IMR-90 (cell line): Measurements from ENCODE around the gene ATP2B2. TPM values are rescaled to one million over a fixed set of nuclear protein-coding genes. Genes with fewer than 3 reads are reported as not detected.

Experiments used
- ATAC-seq: fragments of 200-7000 bp; cut with Tn5 transposase; 2 replicates; pipeline ENCODE4 v1.9.1; 2020; ENCODE audit warnings: low read depth, mild to moderate bottlenecking, moderate library complexity
- BruUV-seq: library from RNA; stranded (reverse); fragments of 400-500 nt; replicated peaks from 2 replicates; lab custom pipeline; 2021; lab: Mats Ljungman, UMichigan
- CTCF ChIA-PET: fragments of 300-600 bp; formaldehyde crosslinking; extraction: SDS; loops from one replicate; lab custom pipeline; 2021; ENCODE audit warnings: antibody characterized with exemption; lab: Yijun Ruan, JAX
- POLR2A ChIA-PET: fragments of 300-600 bp; sonication (Branson Sonifier 250); formaldehyde crosslinking; loops from one replicate; lab custom pipeline; 2022; ENCODE audit warnings: antibody characterized with exemption; ENCODE audit not compliant: unreplicated experiment; lab: Charles Lee
- DNase-seq: peaks from one replicate; pipeline ENCODE4 v3.0.0; 2013
- H2AFZ ChIP-seq: replicated peaks from 2 replicates; pipeline ENCODE3; 2013; ENCODE audit warnings: low read length, mild to moderate bottlenecking; ENCODE audit not compliant: poor library complexity
- H2AK5ac ChIP-seq: 2 replicates; pipeline ENCODE4 v1.6.1; 2013; ENCODE audit warnings: low read depth, low read length, inconsistent platforms
- H2AK9ac ChIP-seq: replicated peaks from 2 replicates; pipeline ENCODE3; 2013; ENCODE audit warnings: mild to moderate bottlenecking, low read depth, low read length, moderate library complexity; ENCODE audit not compliant: poor library complexity
- H2BK120ac ChIP-seq: 2 replicates; pipeline ENCODE4 v1.6.1; 2013; ENCODE audit warnings: low read depth, low read length, inconsistent platforms
- H2BK15ac ChIP-seq: 3 replicates; pipeline ENCODE4 v1.6.1; 2013; ENCODE audit warnings: low read depth, low read length, inconsistent platforms
- H2BK20ac ChIP-seq: 2 replicates; pipeline ENCODE4 v1.6.1; 2013; ENCODE audit warnings: low read depth, mild to moderate bottlenecking, inconsistent platforms, low read length, moderate library complexity
- H2BK5ac ChIP-seq: 2 replicates; pipeline ENCODE4 v1.6.1; 2013; ENCODE audit warnings: mild to moderate bottlenecking, low read depth, low read length, inconsistent platforms; ENCODE audit not compliant: poor library complexity, severe bottlenecking
- H3K14ac ChIP-seq: replicated peaks from 2 replicates; pipeline ENCODE4 v1.6.1; 2013; ENCODE audit warnings: low read depth, low read length, inconsistent platforms
- H3K18ac ChIP-seq: 2 replicates; pipeline ENCODE4 v1.6.1; 2013; ENCODE audit warnings: low read depth, low read length, control low read depth
- H3K23ac ChIP-seq: 2 replicates; pipeline ENCODE4 v1.6.1; 2013; ENCODE audit warnings: low read depth, low read length, inconsistent platforms
- H3K27ac ChIP-seq: 2 replicates; pipeline ENCODE4 v1.5.1; 2013; ENCODE audit warnings: mild to moderate bottlenecking, control low read depth, low read length; ENCODE audit not compliant: insufficient read depth
- H3K27me3 ChIP-seq: 2 replicates; pipeline ENCODE4 v1.6.1; 2013; ENCODE audit warnings: low read length; ENCODE audit not compliant: control insufficient read depth, insufficient read depth
- H3K36me3 ChIP-seq: 2 replicates; pipeline ENCODE4 v1.6.1; 2013; ENCODE audit warnings: low read length, mixed read lengths; ENCODE audit not compliant: control insufficient read depth, insufficient read depth
- H3K4ac ChIP-seq: 2 replicates; pipeline ENCODE4 v1.6.1; 2013; ENCODE audit warnings: low read depth, low read length, inconsistent platforms
- H3K4me1 ChIP-seq: 2 replicates; pipeline ENCODE4 v1.6.1; 2013; ENCODE audit warnings: low read length, mixed read lengths; ENCODE audit not compliant: control insufficient read depth, insufficient read depth
- H3K4me2 ChIP-seq: 2 replicates; pipeline ENCODE4 v1.6.1; 2013; ENCODE audit warnings: low read depth, mild to moderate bottlenecking, control low read depth, low read length, moderate library complexity
- H3K4me3 ChIP-seq: 2 replicates; pipeline ENCODE4 v1.5.1; 2013; ENCODE audit warnings: low read depth, mild to moderate bottlenecking, control low read depth, low read length, moderate library complexity; ENCODE audit not compliant: insufficient read depth
- H3K56ac ChIP-seq: 2 replicates; pipeline ENCODE4 v1.6.1; 2013; ENCODE audit warnings: low read length, inconsistent platforms; ENCODE audit not compliant: insufficient read depth; ENCODE audit errors: extremely low read depth
- H3K79me1 ChIP-seq, 2 experiments: 2 replicates each; pipeline ENCODE4 v1.6.1; 2013; ENCODE audit warnings: low read length in 2 of 2, inconsistent platforms in 1 of 2, low read depth in 1 of 2
- H3K9ac ChIP-seq: 2 replicates; pipeline ENCODE4 v1.6.1; 2013; ENCODE audit warnings: low read depth, low read length, control low read depth
- H3K9me1 ChIP-seq: 2 replicates; pipeline ENCODE4 v1.6.1; 2013; ENCODE audit warnings: low read length, inconsistent platforms; ENCODE audit not compliant: insufficient read depth
- H3K9me3 ChIP-seq: 2 replicates; pipeline ENCODE4 v1.6.1; 2013; ENCODE audit warnings: low read length; ENCODE audit not compliant: control insufficient read depth, insufficient read depth
- H4K20me1 ChIP-seq: 2 replicates; pipeline ENCODE4 v1.6.1; 2013; ENCODE audit warnings: low read length, inconsistent platforms; ENCODE audit not compliant: insufficient read depth
- H4K5ac ChIP-seq: 2 replicates; pipeline ENCODE4 v1.6.1; 2013; ENCODE audit warnings: mild to moderate bottlenecking, low read depth, low read length, control low read depth
- H4K8ac ChIP-seq, 2 experiments: 2 replicates each; pipeline ENCODE4 v1.6.1; 2013; ENCODE audit warnings: low read depth in 2 of 2, low read length in 2 of 2, control low read depth in 1 of 2, inconsistent platforms in 1 of 2
- H4K91ac ChIP-seq: 2 replicates; pipeline ENCODE4 v1.6.1; 2013; ENCODE audit warnings: low read depth, low read length, inconsistent platforms; ENCODE audit not compliant: insufficient read depth
- BHLHE40 ChIP-seq: fragments of 150-350 bp; IDR thresholded peaks from 2 replicates; pipeline ENCODE4 v1.6.1; 2016; ENCODE audit warnings: mild to moderate bottlenecking, low read depth, low read length
- CEBPB ChIP-seq: IDR thresholded peaks from 2 replicates; pipeline ENCODE4 v1.6.1; 2012; ENCODE audit warnings: low read depth, low read length, improper control_type of control experiment
- FOS ChIP-seq: fragments of 150-350 bp; IDR thresholded peaks from 2 replicates; pipeline ENCODE4 v1.6.1; 2016; ENCODE audit warnings: low read depth, low read length
- MAFK ChIP-seq: IDR thresholded peaks from 2 replicates; pipeline ENCODE4 v1.6.1; 2012; ENCODE audit warnings: low read depth, low read length, improper control_type of control experiment
- MAZ ChIP-seq: IDR thresholded peaks from 2 replicates; pipeline ENCODE4 v1.6.1; 2012; ENCODE audit warnings: low read depth, mild to moderate bottlenecking, low read length, improper control_type of control experiment, moderate library complexity, borderline replicate concordance
- NFE2L2 ChIP-seq: fragments of 150-350 bp; IDR thresholded peaks from 2 replicates; pipeline ENCODE4 v1.6.1; 2016; ENCODE audit warnings: low read depth, mild to moderate bottlenecking, low read length
- POLR2A ChIP-seq: IDR thresholded peaks from 2 replicates; pipeline ENCODE4 v1.6.1; 2012; ENCODE audit warnings: mild to moderate bottlenecking, low read depth, low read length
- RAD21 ChIP-seq: IDR thresholded peaks from 2 replicates; pipeline ENCODE4 v1.6.1; 2012; ENCODE audit warnings: low read length, improper control_type of control experiment
- RCOR1 ChIP-seq: IDR thresholded peaks from 2 replicates; pipeline ENCODE4 v1.6.1; 2012; ENCODE audit warnings: mild to moderate bottlenecking, low read length, improper control_type of control experiment; ENCODE audit not compliant: insufficient replicate concordance
- RFX5 ChIP-seq: IDR thresholded peaks from 2 replicates; pipeline ENCODE4 v1.8.0; 2012; ENCODE audit warnings: low read depth, mild to moderate bottlenecking, low read length, moderate library complexity
- SMC3 ChIP-seq: fragments of 150-350 bp; IDR thresholded peaks from 2 replicates; pipeline ENCODE4 v1.6.1; 2016; ENCODE audit warnings: low read depth, mild to moderate bottlenecking, antibody characterized with exemption, low read length, moderate library complexity
- WGBS, 2 experiments: methylation state at CpG; one replicate each; pipeline versions ENCODE4 v1.1.5 to v1.1.7; 2013; ENCODE audit warnings: missing lambda C conversion rate in 2 of 2; ENCODE audit not compliant: insufficient read length in 1 of 2; ENCODE audit errors: extremely low coverage in 2 of 2; 5-methylcytosine and 5-hydroxymethylcytosine counted together
- dilution Hi-C: fragments of 300-500 bp; cut with HindIII; formaldehyde crosslinking; loops from one replicate; pipeline ENCODE4 v1.14.3; 2018; ENCODE audit warnings: low sequenced_read_pairs; ENCODE audit not compliant: unreplicated experiment
- in situ Hi-C: fragments of 300-500 bp; cut with MboI; formaldehyde crosslinking; loops from 3 replicates; pipeline ENCODE4 v1.14.3; 2019; ENCODE audit warnings: low sequenced_read_pairs, inconsistent platforms, mixed read lengths
- intact Hi-C: fragments of 100-400 bp; cut with micrococcal nuclease; formaldehyde crosslinking; loops from 2 replicates; pipeline ENCODE4 v1.10.0; 2022
- polyA plus RNA-seq, 3 experiments: library from polyadenylated mRNA; depleted of rRNA; stranded (reverse); fragments of >200 nt; gene quantifications; 2 replicates each; pipeline ENCODE4 v1.2.3, GENCODE V29; 2012; ENCODE audit warnings: low replicate concordance in 1 of 3
- total RNA-seq: library from RNA; depleted of rRNA; stranded (reverse); fragments of >200 nt; gene quantifications from 2 replicates; pipeline ENCODE4 v1.2.3, GENCODE V29; 2012
- TF ChIP-seq, protein P1 (sequence below): fragments of 150-350 bp; IDR thresholded peaks from 2 replicates; pipeline ENCODE4 v1.6.1; 2016; ENCODE audit warnings: low read depth, mild to moderate bottlenecking, low read length, moderate library complexity, borderline replicate concordance
- TF ChIP-seq, protein P2 (sequence below): conservative IDR thresholded peaks from 2 replicates; pipeline ENCODE4 v1.5.1; 2012; ENCODE audit warnings: mild to moderate bottlenecking, low read depth, low read length, improper control_type of control experiment
- TF ChIP-seq, protein P3 (sequence below): fragments of 150-350 bp; IDR thresholded peaks from 2 replicates; pipeline ENCODE4 v1.6.1; 2017; ENCODE audit warnings: mild to moderate bottlenecking, antibody characterized with exemption, low read length, low read depth

Gene ATP2B2
- total and polyA plus RNA-seq, 2 of the 4 experiments (the other 2 are of a cell fraction), result under 0.01 to 0.02 TPM

DNA sequence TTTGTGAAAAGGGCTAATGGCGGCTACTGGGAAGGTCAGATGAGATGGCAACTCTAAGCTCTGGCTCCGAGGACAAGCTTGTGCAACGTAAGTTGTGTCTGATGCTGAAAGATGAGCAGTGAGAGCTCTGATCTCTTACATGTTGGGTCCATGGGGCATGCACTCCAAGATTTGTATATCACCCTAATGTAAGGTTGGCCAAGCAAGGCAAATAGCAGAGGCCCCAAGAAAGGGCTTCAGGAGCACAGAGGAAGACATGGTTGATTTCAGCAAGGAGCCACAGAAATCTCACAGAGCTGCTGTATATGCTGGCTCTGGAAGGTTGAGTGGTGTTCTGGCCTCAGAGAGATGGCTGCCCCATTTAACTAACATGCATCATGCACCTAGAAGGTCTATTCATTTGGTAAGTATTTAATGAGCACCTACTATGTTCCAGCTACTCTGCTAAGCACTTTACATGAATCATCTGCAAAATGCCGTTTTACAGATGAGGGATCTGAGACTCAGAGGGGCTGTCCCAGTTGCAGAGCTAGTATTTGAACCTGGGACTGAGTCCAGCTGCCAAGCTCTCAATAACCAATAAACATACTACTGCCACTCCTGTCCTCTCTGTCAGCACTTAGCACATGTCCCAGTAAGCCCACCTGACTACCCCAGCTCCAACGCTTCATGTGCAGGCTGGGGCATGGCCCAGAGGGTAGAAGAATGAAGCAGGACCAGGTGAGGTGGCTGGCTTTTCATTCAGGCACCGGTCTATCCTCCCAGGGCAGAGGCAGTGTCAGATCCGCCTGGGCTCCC is 27.8 kb upstream of the ATP2B2 start:
- ChIA-PET POLR2A (no interaction called here), CTCF (no interaction called here)
- Histone ChIP-seq H3K56ac (no peak overlapping the region), H3K4me1 (no peaks in the 10 kb centered on the region), H4K5ac (no peak overlapping the region), H2BK5ac (no peak overlapping the region), H3K9me3 (no peaks in the 10 kb centered on the region), H3K36me3 (no peaks in the 10 kb centered on the region), H4K91ac (no peak overlapping the region), H3K14ac (no peak overlapping the region), H3K4me2 (no peak overlapping the region), H3K18ac (no peak overlapping the region), H2BK120ac (no peak overlapping the region), H3K4me3 (no peak overlapping the region), H3K4ac (no peak overlapping the region), H4K20me1 (no peaks in the 10 kb centered on the region), H2AK5ac (no peak overlapping the region), H3K9ac (no peak overlapping the region), H3K9me1 (no peaks in the 10 kb centered on the region), H3K27ac (no peak overlapping the region), H2AK9ac (peak overlapping the region; percentile 78), H4K8ac (no peak overlapping the region), H2BK20ac (no peak overlapping the region), H2AFZ (no peak overlapping the region), H2BK15ac (no peak overlapping the region), H3K79me1 (no peaks in the 10 kb centered on the region), H3K23ac (no peak overlapping the region), H3K27me3 (peaks cover 14% of the 10 kb centered on the region)
- in situ Hi-C loops (no loop called here), intact Hi-C loops (no loop called here), dilution Hi-C loops (no loop called here)
- ATAC-seq (no peak), DNase-seq (no peak)
- 60% methylated on average over 3 of the region's 7 CpGs; no CpG with 5 or more reads in 1 of the 2 experiments for WGBS, 2 experiments
- TF ChIP-seq MAZ (no peak), RCOR1 (no peak), MAFK (no peak), CEBPB (no peak), SMC3 (no peak), NFE2L2 (no peak), FOS (no peak), RAD21 (no peak), BHLHE40 (no peak), POLR2A (no peak), RFX5 (no peak)
- TF ChIP-seq, protein P1, sequence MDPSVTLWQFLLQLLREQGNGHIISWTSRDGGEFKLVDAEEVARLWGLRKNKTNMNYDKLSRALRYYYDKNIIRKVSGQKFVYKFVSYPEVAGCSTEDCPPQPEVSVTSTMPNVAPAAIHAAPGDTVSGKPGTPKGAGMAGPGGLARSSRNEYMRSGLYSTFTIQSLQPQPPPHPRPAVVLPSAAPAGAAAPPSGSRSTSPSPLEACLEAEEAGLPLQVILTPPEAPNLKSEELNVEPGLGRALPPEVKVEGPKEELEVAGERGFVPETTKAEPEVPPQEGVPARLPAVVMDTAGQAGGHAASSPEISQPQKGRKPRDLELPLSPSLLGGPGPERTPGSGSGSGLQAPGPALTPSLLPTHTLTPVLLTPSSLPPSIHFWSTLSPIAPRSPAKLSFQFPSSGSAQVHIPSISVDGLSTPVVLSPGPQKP, result no peak
- TF ChIP-seq, protein P2, sequence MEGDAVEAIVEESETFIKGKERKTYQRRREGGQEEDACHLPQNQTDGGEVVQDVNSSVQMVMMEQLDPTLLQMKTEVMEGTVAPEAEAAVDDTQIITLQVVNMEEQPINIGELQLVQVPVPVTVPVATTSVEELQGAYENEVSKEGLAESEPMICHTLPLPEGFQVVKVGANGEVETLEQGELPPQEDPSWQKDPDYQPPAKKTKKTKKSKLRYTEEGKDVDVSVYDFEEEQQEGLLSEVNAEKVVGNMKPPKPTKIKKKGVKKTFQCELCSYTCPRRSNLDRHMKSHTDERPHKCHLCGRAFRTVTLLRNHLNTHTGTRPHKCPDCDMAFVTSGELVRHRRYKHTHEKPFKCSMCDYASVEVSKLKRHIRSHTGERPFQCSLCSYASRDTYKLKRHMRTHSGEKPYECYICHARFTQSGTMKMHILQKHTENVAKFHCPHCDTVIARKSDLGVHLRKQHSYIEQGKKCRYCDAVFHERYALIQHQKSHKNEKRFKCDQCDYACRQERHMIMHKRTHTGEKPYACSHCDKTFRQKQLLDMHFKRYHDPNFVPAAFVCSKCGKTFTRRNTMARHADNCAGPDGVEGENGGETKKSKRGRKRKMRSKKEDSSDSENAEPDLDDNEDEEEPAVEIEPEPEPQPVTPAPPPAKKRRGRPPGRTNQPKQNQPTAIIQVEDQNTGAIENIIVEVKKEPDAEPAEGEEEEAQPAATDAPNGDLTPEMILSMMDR, result no peak
- TF ChIP-seq, protein P3, sequence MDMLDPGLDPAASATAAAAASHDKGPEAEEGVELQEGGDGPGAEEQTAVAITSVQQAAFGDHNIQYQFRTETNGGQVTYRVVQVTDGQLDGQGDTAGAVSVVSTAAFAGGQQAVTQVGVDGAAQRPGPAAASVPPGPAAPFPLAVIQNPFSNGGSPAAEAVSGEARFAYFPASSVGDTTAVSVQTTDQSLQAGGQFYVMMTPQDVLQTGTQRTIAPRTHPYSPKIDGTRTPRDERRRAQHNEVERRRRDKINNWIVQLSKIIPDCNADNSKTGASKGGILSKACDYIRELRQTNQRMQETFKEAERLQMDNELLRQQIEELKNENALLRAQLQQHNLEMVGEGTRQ, result no peak
- BruUV-seq, result no TSS peak
